Urinary bladder (tissue), 4 donors: Measurements from ENCODE around the gene PTH1R. TPM values are rescaled to one million over a fixed set of nuclear protein-coding genes. Genes with fewer than 3 reads are reported as not detected.

Source experiments
- DNase-seq: peaks from one replicate; pipeline ENCODE4 v3.0.0-alpha.2; 2015; ENCODE audit errors: extremely low spot score
- H3K27ac ChIP-seq: one replicate; pipeline ENCODE4 v1.5.1; 2013; ENCODE audit warnings: low read depth, mild to moderate bottlenecking, moderate library complexity
- H3K36me3 ChIP-seq: one replicate; pipeline ENCODE4 v1.6.1; 2013; ENCODE audit warnings: mild to moderate bottlenecking, moderate library complexity; ENCODE audit not compliant: insufficient read depth
- H3K4me1 ChIP-seq: one replicate; pipeline ENCODE4 v1.6.1; 2013; ENCODE audit warnings: mild to moderate bottlenecking, moderate library complexity; ENCODE audit not compliant: insufficient read depth
- H3K4me3 ChIP-seq: one replicate; pipeline ENCODE4 v1.5.1; 2013; ENCODE audit warnings: low read depth, low read length
- WGBS: extraction: QIAGEN DNeasy Blood & Tissue Kit; methylation state at CpG from one replicate; pipeline ENCODE4 v1.1.7; 2013; 5-methylcytosine and 5-hydroxymethylcytosine counted together
- polyA plus RNA-seq: library from polyadenylated mRNA; stranded (reverse); fragments of 200-250 nt; gene quantifications from one replicate; pipeline ENCODE4 v1.2.3, GENCODE V29; 2013
- small RNA-seq: library from RNA; depleted of rRNA; stranded (forward); fragments of <200 nt; gene quantifications from one replicate; pipeline ENCODE3, GENCODE V24; 2014
- total RNA-seq: library from RNA; depleted of rRNA; stranded (reverse); fragments of >200 nt; gene quantifications from one replicate; pipeline ENCODE4 v1.2.3, GENCODE V29; 2014
- donor health status: healthy with polysubstance abuse.
- donor health status: healthy.

PTH1R gene
- total and polyA plus RNA-seq, 2 donors: 11.5 to 26.4 TPM

- no peak for DNase-seq
- Histone ChIP-seq H3K4me3 (no peak overlapping the region), H3K36me3 (no peaks in the 10 kb centered on the region), H3K4me1 (peaks cover 10% of the 10 kb centered on the region), H3K27ac (no peak overlapping the region)
- WGBS: 79% methylated on average over 7 of the region's 7 CpGs
These were observed 73.2 kb downstream of the PTH1R start for GRCh38 chr3:46950650-46951241.

DNA sequence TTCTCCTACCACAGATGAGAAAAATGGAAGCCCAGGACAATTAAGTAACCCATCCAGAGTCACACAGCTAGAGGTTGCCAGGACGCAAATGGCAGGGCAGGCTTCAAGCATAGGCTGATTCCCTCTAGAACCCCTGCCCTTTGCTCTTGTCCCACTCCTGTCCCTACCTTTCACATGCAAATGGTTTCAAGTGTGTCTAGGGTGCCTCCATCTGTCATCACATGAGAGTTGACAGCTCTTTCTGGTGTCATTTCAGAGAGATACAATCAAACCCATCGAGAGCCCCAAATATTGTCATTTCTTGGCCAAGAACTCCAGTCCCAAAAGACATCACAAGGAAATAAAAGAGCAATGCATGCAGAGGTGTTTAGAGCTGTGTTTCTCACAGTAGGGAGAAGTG is 75.3 kb downstream of the PTH1R start:
- H3K4me1 ChIP-seq: peaks cover 10% of the 10 kb centered on the region
- no peak overlapping the region for H3K4me3 ChIP-seq
- DNase-seq: no peak
- H3K36me3 ChIP-seq: no peaks in the 10 kb centered on the region
- no peak overlapping the region for H3K27ac ChIP-seq
- 84% methylated on average over 2 of the region's 2 CpGs for WGBS

Small RNA genes within 50 kb of the gene (small RNA-seq; reads per million reads assigned to genes)
- gene AC109583.2: not detected

Other genes with a start within 250 kb of the PTH1R start
- 10.4 TPM for gene ALS2CL, start 184.0 kb upstream of the PTH1R start, total RNA-seq
- gene ALS2CL, start 184.0 kb upstream of the PTH1R start, polyA plus RNA-seq: 10.6 TPM
- gene TMIE, start 176.3 kb upstream of the PTH1R start, total RNA-seq: 0.26 TPM
- 1.0 TPM for gene TMIE, start 176.3 kb upstream of the PTH1R start, polyA plus RNA-seq
- 0.26 TPM for gene PRSS50, start 159.9 kb upstream of the PTH1R start, total RNA-seq
- gene PRSS50, start 159.9 kb upstream of the PTH1R start, polyA plus RNA-seq: 0.10 TPM
- gene MYL3, start 14.3 kb upstream of the PTH1R start, total RNA-seq: 19.8 TPM
- 4.0 TPM for gene MYL3, start 14.3 kb upstream of the PTH1R start, polyA plus RNA-seq
- gene CCDC12, start 99.0 kb downstream of the PTH1R start, total RNA-seq: 17.6 TPM
- 60.7 TPM for gene CCDC12, start 99.0 kb downstream of the PTH1R start, polyA plus RNA-seq
- 13.1 TPM for gene NBEAL2, start 101.9 kb downstream of the PTH1R start, total RNA-seq
- 26.5 TPM for gene NBEAL2, start 101.9 kb downstream of the PTH1R start, polyA plus RNA-seq